EL (cell line): ENCODE data around the gene GTPBP2.
"Not testable (repeated sequence)": the region's sequence is repeated elsewhere in the genome, so short reads cannot be mapped to it uniquely, and the experiment has no call there.

Experiments used
- DNase-seq: peaks from one replicate; pipeline ENCODE4 v3.0.0-alpha.2; 2016

The GTPBP2 gene, protein sequence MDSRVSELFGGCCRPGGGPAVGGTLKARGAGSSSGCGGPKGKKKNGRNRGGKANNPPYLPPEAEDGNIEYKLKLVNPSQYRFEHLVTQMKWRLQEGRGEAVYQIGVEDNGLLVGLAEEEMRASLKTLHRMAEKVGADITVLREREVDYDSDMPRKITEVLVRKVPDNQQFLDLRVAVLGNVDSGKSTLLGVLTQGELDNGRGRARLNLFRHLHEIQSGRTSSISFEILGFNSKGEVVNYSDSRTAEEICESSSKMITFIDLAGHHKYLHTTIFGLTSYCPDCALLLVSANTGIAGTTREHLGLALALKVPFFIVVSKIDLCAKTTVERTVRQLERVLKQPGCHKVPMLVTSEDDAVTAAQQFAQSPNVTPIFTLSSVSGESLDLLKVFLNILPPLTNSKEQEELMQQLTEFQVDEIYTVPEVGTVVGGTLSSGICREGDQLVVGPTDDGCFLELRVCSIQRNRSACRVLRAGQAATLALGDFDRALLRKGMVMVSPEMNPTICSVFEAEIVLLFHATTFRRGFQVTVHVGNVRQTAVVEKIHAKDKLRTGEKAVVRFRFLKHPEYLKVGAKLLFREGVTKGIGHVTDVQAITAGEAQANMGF

DNA sequence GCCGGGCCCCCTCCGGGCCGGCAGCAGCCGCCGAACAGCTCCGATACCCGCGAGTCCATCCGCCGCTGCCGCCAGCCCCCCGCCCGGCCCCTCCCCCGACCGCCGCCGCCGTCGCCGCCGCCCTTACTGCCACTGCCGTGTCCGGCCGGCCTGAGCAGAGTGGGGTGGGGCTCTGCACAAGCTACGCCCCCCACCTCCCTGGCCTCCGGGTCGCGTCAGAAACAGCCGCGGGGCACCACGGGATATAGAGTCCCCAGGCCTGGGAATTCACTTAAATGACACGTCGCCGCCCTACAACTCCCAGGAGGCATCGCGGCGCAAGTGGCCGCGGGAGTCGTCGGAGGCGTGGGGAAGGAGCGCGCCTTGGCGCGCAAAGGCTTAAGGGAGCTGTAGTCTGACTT, at the start of gene GTPBP2:
GTPBP2 (minus strand) TSS at position 161 of the 401 bp plus-strand sequence; CDS start at position 59, 102 bp downstream.
- peak; percentile 100 for DNase-seq

DNA sequence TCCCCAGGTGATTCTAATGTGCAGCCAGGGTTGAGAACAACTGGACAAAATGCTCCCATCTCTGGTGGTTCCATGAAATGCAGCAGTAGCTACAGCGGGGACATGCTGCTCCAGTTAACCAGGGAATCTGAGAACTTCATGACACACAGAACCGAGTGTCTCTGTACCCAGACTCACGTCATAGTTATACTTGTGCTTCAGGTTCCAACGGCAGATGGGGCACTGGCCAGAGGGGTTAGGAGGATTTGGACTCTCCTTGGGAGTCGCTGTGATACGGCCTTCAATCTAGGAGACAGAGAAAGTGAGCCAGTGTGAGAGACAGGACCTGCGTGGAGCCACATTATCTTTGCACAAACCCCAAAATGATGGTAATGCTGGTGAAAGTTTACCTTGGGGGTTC, 49.3 kb upstream of the GTPBP2 start:
- no peak for DNase-seq

DNA sequence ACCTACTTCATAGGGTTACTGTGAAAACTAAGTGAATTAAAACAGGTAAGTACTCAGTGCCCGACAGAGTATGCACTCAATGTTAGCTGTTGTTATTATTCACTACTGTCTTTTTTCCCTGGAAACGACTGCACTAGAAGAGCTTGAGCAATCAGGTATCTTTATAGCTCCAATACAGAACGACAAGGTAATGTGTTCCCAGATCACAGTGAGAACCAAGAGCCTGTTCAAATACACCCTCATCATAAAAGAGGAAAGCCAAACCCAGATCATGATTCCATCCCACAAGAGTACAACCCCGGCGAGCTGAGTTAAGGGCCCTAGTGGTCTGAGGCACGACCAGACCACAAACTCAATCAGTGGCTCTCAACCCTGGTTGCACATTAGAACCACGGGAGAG, 48.7 kb upstream of the GTPBP2 start:
- no peak for DNase-seq

DNA sequence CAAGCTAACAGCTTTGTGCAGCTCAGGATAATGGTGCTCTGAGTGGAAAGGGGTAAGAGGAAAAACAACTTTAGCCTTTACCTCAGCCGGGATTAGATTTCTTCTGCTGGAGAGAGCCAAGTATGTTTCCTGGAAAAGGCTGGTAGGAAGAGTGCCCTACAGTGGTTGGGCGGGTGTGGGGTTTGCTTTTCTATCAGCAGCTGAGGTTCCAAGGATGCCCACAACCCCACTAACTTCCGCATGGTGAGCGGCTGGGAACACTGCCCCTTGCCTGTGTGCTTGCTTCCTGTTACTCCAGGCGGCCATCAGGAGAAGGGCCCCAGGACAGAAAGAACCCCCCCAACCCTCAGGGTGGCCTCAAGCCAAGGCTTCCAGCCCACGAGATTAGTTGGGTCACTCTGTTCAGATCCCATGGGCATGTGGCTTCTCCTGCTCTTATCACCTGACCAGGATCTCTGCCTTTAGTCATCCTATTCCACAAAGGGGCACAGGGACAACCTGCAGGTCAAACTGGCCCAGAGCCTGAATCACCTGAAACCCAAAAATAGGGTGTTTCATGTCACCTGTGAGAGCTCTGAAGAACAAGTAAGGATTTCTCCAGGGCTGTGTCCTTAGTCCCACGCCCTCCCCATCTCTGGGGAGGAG, 48.0 kb upstream of the GTPBP2 start:
- DNase-seq: no peak

DNA sequence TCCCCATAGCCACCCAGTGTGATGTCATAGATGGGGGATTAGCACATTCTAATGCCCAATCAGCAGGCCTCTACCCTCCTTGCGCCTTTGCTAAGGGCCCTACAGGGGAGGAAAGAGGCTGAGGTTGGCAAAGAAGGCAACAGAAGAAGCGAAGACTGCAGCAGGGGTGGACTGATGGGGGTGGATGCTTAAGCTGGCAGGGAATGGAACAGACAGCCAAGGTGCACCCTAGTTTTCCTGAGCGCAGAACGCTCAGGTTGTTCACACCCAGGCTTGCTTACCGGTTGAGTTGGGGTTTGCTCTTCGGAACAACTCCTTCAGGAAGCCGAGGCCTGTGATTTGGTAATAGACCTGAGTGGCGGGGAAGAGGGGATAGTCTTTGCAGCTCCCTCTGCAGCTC, 45.9 kb upstream of the GTPBP2 start:
- DNase-seq: no peak

DNA sequence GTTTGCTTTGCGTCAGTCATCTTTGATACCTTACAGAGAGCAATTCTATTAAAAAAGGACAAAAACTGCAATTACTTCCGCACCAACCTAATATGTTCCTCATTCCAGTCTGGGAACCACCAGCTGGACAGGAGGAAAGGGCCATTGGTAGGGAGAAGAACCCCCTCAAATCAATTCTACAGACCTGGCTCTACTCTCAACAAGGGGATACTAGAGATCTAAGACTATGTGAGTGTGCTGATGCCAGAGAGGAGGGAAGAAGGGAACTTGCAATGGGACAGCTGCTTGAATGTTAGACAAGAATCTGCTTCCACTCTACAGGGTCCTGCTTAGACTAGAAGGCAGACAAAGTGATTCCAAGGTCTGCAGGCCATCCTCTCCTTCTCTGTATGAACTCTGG, 45.2 kb upstream of the GTPBP2 start:
- DNase-seq: no peak

DNA sequence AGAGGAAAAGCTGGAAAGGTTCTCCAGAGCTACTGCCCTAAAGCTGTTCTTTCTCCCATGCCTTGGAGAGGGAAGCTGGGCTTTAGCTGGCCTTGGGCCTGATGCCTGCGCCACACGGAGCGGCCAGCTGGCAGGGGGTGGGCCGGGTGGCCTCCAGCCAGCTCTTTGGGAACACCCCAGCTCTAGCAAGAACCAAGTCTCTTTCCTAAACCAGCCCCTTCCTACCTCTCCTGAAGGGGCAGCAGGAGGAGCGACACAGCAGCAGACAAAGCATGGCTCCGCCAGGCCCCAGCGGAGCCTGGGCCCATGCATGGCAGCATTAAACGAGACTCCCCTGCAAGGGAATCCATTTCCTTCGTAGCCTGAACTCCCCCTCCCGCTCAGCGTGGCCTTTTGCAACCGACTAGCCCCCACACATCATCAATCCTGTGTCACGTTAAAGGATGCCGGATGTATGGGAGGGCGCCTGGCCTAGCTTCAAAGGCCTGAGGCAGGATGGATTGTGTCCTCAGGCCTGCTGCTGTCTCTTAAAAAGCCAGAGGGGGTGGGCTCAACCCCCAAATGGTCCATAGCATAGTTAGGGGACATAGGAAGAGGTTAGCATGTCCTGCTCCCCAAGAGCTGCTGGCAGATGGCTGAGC, 44.5 kb upstream of the GTPBP2 start:
- no peak for DNase-seq

DNA sequence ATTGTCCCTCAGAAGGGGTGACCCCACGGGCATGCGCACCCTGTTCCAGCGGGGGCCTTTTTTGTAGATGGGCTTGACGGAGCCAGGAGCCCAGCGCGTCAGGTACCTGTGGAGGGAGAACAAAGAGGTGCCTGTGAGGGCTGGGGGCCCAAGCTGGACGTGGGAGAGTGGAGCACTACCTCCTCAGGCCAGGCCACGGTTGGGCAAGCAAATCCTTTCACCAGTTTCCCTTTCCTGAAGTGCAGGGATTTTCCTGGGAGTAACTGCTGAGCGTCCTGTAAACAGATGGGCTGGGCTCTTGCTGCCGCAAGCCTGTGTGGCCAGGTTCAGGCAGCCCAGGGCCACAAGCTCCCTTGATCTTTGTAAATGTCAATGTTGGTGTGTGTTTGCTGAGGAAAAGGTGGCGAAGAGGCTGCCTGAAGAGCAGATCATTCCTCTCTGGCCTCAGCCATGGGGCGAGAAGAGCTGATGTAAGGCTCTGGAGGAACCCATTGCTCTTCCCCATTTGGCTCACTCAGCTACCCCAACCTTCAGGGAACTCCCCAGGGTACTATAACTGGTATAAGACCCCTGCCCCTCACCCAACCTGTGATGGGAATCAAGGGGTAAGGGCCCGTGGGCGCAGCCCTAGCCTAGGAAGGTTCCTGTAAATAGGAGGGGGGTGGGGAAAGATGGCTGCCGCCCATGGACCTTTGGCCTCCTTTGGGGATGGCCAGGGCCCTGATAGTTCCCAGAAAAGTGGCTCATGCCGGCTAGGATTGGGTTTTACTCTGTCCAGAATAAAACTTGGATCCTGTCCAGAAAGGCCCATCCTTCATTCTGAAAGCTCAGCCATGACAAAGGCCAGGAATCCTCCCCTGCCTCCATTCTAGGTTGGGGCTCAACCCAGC, 43.0 kb upstream of the GTPBP2 start:
- DNase-seq: no peak

DNA sequence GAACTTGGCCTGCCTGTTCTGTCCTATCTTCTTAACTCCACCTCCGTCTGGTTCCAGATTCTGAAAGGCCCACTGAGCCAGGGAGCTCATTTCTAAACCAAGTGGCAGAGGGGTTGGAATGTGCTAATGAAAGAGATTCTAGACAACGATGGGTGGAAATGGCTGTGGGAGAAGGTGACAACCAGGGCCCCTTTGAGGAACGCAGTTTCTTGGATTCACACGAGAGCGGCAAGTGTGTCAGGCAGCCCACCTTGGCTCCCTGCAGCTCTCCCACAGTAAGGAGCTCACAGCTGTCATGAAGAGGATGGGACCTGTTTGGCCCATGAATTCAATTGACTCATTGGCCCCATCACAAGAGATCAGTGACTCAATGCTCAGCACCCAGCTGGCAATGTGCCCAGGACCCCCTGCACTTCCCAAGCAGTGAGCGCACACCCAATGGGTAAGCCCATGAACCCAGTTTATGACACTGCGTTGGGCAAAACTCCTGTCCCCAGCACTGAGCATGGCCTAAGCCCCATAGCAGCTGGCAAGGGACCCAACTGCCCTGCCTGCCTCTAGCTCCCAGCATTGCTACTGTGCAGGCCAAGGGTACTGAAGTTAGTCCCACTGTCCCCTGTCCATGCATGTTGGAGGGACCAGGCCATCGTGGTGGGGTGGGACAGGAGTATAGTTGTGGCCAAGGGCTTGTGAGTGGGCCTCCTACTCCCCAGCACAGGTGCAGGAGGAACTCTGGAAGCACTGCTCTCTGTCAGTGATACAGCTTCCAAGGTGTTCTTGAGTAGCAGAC, 42.1 kb upstream of the GTPBP2 start:
- DNase-seq: no peak

DNA sequence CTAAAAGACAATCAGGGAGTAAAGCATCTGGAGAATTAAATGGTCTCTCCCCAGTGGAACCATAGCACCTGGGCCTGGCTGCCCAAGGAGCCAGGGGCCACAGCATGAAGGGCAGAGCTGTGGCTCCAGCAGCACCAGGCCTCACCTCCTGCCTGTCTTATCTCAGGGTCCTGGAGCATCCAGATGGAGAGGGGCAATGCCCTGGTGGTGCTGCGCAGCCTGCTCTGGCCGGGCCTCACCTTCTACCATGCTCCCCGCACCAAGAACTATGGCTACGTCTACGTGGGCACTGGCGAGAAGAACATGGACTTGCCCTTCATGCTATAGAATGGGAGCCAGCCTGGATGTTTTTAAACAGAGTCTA, 41.5 kb upstream of the GTPBP2 start:
- DNase-seq: no peak

DNA sequence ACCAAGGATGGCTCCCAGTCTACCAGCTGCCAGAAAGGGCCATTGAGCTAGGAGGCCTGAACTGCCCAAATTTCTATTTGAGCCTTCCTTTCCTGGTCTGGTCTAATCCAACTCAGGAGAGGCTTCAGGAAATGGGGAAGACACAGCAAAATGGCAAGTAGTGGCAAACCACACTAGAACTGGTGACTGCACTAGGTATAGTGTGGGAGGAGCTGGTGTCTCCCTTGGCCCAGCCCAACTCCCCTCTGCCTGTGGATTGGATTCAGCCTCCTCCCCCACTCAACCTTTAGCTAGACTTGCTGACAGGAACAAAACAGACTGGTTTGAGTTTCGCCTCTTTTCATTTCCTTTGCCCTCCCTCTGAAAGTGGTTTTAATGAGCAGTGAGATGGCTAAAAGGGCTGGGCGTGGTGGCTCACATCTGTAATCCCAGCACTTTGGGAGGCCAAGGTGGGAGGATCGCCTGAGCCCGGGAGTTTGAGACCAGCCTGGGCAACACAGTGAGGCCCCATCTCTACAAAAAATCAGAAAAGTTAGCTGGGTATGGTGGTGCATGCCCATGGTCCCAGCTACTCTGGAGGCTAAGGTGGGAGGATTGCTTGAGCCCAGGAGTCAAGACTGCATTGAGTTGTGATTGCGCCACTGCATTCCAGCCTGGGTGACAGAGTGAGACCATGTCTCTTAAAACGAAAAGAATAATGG, 41.0 kb upstream of the GTPBP2 start:
- DNase-seq: no peak

DNA sequence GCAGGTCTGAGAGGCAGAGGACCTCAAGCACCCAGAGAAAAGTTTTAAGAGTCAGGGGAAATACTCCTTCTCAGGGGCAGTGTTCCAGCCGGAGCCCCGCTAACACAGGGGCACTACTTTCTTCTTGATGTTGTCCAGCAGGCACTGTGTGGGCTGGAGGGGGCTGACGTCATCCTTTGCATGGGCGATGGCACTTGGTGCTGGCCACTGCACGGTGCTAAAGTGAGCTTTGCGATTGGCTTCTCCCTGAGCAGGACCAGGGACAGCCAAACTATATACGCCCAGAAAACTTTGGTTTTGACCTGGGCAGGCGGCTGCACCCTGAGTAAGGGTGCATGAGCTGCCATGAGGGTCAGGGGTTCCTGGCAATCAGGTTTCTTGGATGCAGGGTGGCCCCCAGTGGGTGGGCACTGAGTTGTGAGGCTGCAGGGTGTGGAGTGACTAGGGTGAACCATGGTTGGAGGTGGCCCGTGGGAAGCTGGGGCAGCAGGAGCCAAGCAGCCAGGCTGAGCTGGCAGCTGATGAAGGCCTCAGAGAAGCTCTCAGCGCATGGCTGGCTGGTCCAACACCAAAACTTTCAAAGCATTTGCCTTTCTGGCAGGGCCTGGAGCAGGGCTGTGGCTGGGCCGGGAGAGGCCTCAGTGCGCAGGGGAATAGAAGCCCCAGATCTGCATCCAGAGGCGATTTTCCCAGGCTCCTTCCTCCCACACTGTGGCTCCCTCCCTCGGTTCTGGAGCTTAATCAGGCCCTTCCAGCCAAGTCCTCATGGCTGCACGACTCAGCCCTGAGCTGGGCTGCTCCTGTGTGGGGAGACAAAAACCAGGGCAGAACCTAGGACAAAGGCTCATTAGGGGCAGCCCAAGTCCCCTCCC, 40.2 kb upstream of the GTPBP2 start:
- DNase-seq: peak; percentile 66

DNA sequence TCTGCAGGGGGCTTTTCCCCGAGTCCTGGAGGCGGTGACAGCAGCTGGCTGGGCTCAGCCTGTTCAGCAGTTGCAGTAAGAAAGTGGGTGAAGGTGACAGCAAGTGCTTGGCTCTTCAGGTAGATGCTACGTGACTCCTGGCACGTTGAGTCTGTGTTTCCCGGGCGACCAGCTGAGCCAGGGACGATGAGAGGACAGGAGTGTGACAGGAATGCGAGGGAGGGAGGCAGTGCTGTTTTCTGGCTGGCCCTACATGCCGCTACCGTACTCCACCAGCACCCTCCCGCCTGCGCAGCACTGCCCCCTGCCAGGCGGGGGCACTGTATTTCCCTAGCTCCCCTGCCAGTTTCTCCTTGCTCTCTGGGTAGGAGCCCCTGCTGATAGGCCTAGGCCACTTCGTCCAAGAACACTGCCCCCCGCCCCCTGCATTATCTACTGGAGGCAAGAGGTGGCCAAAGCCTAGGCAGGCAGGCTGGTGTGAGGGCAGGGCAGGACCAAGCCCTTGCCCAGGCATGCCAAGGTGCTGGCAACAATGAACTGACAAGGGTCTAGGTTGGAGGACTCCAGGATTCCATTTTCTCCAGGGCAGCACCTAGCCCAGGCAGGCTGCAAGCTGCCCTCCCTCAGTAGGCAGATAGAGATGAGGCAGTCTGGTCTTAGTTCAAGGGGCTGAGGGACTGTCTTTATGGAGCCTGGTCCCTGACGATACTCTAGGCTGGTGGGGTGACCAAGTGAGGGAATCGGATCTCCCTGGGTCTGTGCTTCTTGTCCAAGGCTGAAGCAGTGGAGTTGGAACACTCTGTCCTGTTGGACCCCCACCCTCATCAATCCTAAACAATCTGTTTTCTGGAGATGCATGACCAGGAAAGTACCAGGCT, 39.3 kb upstream of the GTPBP2 start:
- DNase-seq: peak; percentile 67

DNA sequence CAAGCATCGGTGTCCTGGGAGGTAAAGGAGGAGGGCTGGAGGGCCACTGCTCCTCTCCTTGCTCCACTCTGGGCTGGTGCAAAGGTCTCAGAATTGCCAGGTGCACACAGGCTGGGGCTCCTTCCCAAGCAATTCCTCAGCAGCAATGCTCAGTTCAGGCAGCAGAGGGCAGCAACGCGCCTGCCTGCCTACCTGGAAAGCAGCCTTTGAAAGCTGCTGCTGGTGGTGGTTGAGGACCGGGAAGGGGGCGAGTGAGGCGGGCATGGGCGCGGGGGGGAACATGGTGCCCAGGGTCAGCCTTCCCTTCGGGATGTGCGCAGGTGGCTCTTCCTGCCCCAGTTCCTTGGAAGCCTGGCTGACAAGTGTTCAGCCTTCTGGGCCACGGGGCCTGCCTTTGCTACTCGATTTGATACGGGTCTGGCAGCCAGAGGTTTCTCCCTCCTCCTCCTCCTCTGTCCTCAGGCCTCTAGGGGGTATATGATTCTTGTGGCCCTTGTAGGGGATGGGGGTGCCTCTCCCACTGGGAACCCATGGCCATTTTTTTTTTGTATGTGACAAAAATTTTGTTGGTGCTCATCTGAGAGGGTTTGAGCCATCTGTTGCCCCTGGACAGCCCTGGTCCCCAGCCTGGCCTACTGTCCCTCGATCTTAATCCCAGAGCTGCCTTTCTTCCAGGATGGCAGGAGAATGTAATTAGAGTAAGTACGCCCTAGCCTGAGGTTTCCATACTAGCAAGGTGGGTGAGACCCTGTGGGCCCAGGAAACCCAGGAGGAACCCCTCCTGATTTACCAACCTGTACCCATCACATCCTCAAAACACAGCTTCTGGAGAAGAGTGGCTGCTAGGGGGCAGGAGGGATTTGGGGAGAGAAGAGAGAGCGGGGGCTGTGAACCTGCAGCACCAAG, 38.4 kb upstream of the GTPBP2 start:
- peak; percentile 73 for DNase-seq

DNA sequence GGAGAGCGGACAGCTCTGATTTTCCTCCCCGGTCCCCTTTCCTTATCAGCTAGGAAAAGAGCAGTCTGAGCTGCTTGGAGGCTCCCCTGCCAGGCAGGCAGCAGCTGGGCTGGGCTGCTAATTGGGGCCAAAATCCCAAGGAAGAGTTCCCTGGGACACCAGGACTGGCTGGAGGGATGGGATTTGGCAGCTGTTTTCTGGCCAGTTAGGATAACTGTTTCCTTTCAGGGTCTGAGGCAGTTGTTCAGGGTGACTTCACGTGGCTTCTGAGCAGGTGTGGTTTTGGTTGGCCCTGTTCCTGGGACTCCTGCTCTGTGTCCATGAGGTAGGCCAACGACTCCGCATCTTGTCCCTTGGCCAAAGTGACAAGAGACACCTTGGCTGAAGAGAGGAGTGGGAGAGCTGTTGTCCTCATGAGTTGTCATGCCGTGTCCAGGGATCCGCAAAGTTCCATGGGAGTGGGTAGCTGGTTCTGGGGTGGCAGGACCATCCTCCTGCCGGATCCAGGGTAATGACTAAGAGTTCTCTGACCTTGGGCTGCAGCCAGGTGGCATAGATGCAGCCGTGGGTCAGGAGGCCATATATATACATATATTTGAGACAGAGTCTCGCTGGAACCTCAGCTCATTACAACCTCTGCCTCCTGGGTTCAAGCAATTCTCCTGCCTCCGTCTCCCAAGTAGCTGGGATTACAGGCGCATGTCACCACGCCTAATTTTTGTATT, 37.3 kb upstream of the GTPBP2 start:
- no peak for DNase-seq

DNA sequence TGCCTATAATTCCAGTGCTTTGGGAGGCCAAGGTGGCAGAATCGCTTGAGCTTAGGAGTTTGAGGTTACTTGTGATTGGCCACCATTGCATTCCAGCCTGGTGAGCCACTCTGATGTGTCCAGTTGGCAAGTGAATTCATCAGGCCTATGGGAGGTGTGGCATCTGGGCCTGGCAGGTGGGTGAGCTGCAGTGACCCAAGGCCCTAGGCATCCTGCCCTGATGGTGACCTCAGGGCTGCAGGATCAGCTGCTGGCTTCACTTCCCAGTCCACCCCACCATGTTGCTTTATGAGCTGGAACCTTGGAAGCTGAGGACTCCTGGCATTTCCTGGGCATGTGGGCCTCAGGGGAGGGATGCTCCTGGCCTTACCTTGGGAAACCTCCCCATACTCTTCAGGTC, 36.3 kb upstream of the GTPBP2 start:
- peak; percentile 59 for DNase-seq

DNA sequence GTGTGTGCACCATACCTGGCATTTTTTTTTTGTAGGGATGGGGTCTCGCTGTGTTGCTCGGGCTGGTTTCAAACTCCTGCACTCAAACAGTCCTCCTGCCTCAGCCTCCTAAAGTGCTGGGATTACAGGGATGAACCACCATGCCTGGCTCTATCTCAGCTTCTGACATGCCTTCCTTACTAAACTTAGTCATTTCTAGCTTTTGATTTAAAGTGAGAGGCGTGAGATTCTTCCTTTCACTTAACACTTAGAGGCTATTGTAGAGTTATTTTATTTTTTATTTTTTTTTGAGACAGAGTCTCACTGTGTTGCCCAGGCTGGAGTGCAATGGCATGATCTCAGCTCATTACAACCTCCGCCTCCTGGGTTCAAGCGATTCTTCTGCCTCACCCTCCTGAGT, 33.9 kb upstream of the GTPBP2 start:
- not testable (repeated sequence) for DNase-seq
